ENCODE measurements around the gene MAPK11.

- no peak for TF ChIP-seq NFYB (IDR thresholded peaks at IDR 0.05; ENCODE audit: insufficient read depth, low read depth, low read length)
- no peak for TF ChIP-seq FOS (IDR thresholded peaks at IDR 0.05; ENCODE audit: borderline replicate concordance, extremely low read depth, insufficient read length)
- no peak for TF ChIP-seq HSF1 (IDR thresholded peaks at IDR 0.05; ENCODE audit: low read depth, low read length)
- no peak for TF ChIP-seq TCF7 (IDR thresholded peaks at IDR 0.05; ENCODE audit: borderline replicate concordance)
- no peak for TF ChIP-seq ZNF274 (IDR thresholded peaks at IDR 0.05; ENCODE audit: insufficient read depth, insufficient read length)
- TF ChIP-seq BCL11A (IDR thresholded peaks at IDR 0.05; ENCODE audit: low read depth, low read length): no peak
- no peak for TF ChIP-seq CTCF (IDR thresholded peaks at IDR 0.05 in 2 of 3, conservative IDR thresholded peaks at IDR 0.05 in 1 of 3; ENCODE audit: control insufficient read depth in 2 of 3, extremely low read depth in 1 of 3, insufficient read depth in 1 of 3, low read depth in 3 of 3, low read length in 3 of 3)
Measured at GRCh38 chr22:50216684-50217520, 53.3 kb downstream of the MAPK11 start.

Data from GM12878 (cell line).